RWPE2 (cell line): ENCODE data around the gene GSG1L.

Experiments
- ATAC-seq: fragments of 200-7000 bp; cut with Tn5 transposase; 3 replicates; pipeline ENCODE4 v1.9.1; 2021; ENCODE audit warnings: low read depth
- DNase-seq: peaks from one replicate; pipeline ENCODE4 v3.0.0-alpha.2; 2020; ENCODE audit warnings: low spot score
- H3K27ac ChIP-seq: fragments of 450-650 bp; 2 replicates; pipeline ENCODE4 v1.5.1; 2017; ENCODE audit warnings: mild to moderate bottlenecking; ENCODE audit not compliant: poor library complexity, severe bottlenecking
- H3K27me3 ChIP-seq: fragments of 250-450 bp; sonication (Bioruptor Pico); 2 replicates; pipeline ENCODE4 v1.5.1; 2021; ENCODE audit warnings: mild to moderate bottlenecking, moderate library complexity; ENCODE audit not compliant: insufficient read depth, poor library complexity, severe bottlenecking
- H3K36me3 ChIP-seq: fragments of 250-450 bp; sonication (Bioruptor Pico); 2 replicates; pipeline ENCODE4 v1.5.1; 2020; ENCODE audit warnings: low read depth, mild to moderate bottlenecking, moderate library complexity
- H3K4me1 ChIP-seq: fragments of 250-450 bp; sonication (Bioruptor Pico); 2 replicates; pipeline ENCODE4 v1.5.1; 2021; ENCODE audit warnings: mild to moderate bottlenecking, moderate library complexity; ENCODE audit not compliant: insufficient read depth, poor library complexity, severe bottlenecking
- H3K4me3 ChIP-seq: fragments of 250-450 bp; sonication (Bioruptor Pico); 2 replicates; pipeline ENCODE4 v1.5.1; 2021; ENCODE audit warnings: mild to moderate bottlenecking, moderate library complexity; ENCODE audit not compliant: severe bottlenecking
- H3K9me3 ChIP-seq: fragments of 250-450 bp; sonication (Bioruptor Pico); 2 replicates; pipeline ENCODE4 v1.5.1; 2021; ENCODE audit warnings: mild to moderate bottlenecking, moderate library complexity; ENCODE audit not compliant: severe bottlenecking
- CTCF ChIP-seq: fragments of 450-650 bp; IDR thresholded peaks from one replicate; pipeline ENCODE4 v1.5.1; 2017; ENCODE audit warnings: mild to moderate bottlenecking, moderate library complexity; ENCODE audit not compliant: poor library complexity, severe bottlenecking

GSG1L gene

GRCh38 chr16:27762441-27762840, 301.1 kb downstream of the GSG1L start:
- Histone ChIP-seq H3K27ac (no peak overlapping the region), H3K4me1 (peaks cover 7% of the 10 kb centered on the region), H3K9me3 (no peaks in the 10 kb centered on the region), H3K4me3 (no peak overlapping the region), H3K36me3 (peaks cover 10% of the 10 kb centered on the region), H3K27me3 (no peaks in the 10 kb centered on the region)
- DNase-seq = no peak
- ATAC-seq = no peak
- TF ChIP-seq CTCF = no peak

GRCh38 chr16:27761816-27762215, 301.7 kb downstream of the GSG1L start:
- DNase-seq = no peak

GRCh38 chr16:27760789-27761176, 302.7 kb downstream of the GSG1L start:
- Histone ChIP-seq H3K36me3 (peaks cover 10% of the 10 kb centered on the region), H3K9me3 (no peaks in the 10 kb centered on the region), H3K4me1 (peaks cover 7% of the 10 kb centered on the region), H3K4me3 (no peak overlapping the region), H3K27ac (no peak overlapping the region), H3K27me3 (no peaks in the 10 kb centered on the region)
- DNase-seq = no peak
- no peak for ATAC-seq
- TF ChIP-seq CTCF = no peak

More at GRCh38 chr16:27761816-27762215, 301.7 kb downstream of the GSG1L start:
- ATAC-seq = no peak
- peaks cover 10% of the 10 kb centered on the region for H3K36me3 ChIP-seq
- no peak overlapping the region for H3K4me3 ChIP-seq
- peaks cover 7% of the 10 kb centered on the region for H3K4me1 ChIP-seq
- H3K9me3 ChIP-seq = no peaks in the 10 kb centered on the region
- H3K27ac ChIP-seq = no peak overlapping the region
- no peak for TF ChIP-seq CTCF
- no peaks in the 10 kb centered on the region for H3K27me3 ChIP-seq

GRCh38 chr16:27759967-27760788, 303.3 kb downstream of the GSG1L start:
- Histone ChIP-seq H3K27me3 (no peaks in the 10 kb centered on the region), H3K4me3 (no peak overlapping the region), H3K4me1 (peaks cover 7% of the 10 kb centered on the region), H3K27ac (no peak overlapping the region), H3K36me3 (peaks cover 10% of the 10 kb centered on the region), H3K9me3 (no peaks in the 10 kb centered on the region)
- no peak for ATAC-seq
- TF ChIP-seq CTCF = no peak
- no peak for DNase-seq

GRCh38 chr16:27759301-27759871, 304.1 kb downstream of the GSG1L start:
- no peak overlapping the region for H3K4me3 ChIP-seq
- peaks cover 7% of the 10 kb centered on the region for H3K4me1 ChIP-seq
- no peak overlapping the region for H3K27ac ChIP-seq
- H3K36me3 ChIP-seq = peaks cover 8% of the 10 kb centered on the region
- H3K9me3 ChIP-seq = no peaks in the 10 kb centered on the region
- no peaks in the 10 kb centered on the region for H3K27me3 ChIP-seq
- no peak for TF ChIP-seq CTCF
- DNase-seq (no peak), ATAC-seq (peak; percentile 70)
